DLD1 (cell line): Measurements from ENCODE around the gene SYCE1L.

Source experiments
- in situ Hi-C: cut with HindIII; loops from 2 replicates; pipeline ENCODE4 v1.10.0; 2017; ENCODE audit warnings: low sequenced_read_pairs

The SYCE1L gene

DNA sequence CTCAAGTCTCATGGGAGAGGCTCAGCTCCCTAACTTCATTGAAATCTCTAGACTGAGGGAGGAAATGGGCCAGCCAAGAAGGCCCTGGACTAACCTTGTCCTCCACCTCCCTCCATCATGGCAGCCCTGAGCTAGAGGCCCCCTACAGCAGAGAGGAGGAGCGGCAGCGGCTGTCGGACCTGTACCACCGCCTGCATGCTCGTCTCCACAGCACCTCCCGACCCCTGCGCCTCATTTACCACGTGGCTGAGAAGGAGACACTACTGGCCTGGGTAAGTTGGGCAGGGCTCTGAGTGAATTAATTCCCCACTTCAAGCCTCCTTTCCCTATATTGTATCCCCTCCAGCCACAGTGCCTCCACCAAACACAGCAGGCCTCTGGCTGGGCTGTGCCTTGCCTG is 3.8 kb upstream of the SYCE1L start:
- in situ Hi-C loops = no loop called here

DNA sequence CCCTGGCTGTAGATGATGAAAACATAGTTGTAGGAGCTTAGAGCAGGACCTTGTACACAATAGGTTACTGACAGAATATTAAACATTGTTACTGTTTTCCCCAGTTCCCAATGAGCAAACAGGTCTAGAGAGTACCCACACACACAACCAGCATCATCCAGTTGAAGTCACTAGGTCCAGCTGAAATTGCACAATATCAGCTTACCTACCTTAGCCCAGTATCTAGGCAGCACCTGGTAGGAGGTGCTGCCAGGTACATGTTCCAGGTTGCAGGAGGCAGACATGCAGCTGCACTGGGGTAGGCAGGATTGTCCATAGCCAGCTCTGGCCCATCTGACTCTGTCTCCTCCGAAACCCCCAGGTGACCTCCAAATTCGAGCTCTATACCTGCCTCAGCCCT is 1.5 kb upstream of the SYCE1L start:
- in situ Hi-C loops = no loop called here

DNA sequence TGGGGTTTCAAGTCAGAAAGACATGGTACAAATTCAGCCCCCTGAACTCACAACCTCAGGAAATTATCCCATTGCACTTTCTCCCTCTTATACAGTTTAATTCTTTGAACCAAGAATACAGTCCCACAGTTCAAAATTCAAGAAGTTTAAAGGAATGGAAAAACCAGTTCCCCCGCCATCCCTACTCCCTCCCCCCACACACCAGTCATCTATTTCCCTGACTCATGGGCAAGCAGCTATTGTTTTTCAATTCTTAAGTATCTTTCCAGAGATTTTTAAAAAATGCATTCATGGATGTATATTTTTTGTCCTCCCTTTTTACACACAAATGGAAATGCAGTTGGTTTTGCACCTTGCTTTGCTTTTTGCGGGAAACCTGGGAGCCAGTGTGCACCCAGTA is 7.3 kb downstream of the SYCE1L start:
- in situ Hi-C loops = no loop called here

DNA sequence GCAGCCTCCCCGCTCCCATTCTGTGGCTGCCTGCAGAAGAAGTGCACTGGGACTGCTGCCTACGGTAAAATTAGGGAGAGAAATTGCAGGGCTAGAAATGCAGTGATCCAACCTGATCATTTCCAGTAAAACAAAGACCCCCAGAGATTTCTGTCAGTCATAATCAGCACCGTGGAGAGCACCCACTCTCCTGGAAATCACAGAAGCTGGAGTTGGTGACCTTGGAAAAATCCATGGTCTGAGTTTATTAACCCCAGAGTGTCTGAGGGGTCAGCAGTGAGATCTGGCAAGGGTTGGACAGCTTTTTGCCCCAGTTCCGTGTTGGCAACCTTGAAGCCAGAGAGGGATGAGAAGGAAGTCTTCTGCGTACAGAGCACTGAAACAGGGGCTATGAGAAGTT is 7.8 kb downstream of the SYCE1L start:
- in situ Hi-C loops = no loop called here

GRCh38 chr16:77208382-77208781 is 9.2 kb downstream of the SYCE1L start:
- in situ Hi-C loops = no loop called here

DNA sequence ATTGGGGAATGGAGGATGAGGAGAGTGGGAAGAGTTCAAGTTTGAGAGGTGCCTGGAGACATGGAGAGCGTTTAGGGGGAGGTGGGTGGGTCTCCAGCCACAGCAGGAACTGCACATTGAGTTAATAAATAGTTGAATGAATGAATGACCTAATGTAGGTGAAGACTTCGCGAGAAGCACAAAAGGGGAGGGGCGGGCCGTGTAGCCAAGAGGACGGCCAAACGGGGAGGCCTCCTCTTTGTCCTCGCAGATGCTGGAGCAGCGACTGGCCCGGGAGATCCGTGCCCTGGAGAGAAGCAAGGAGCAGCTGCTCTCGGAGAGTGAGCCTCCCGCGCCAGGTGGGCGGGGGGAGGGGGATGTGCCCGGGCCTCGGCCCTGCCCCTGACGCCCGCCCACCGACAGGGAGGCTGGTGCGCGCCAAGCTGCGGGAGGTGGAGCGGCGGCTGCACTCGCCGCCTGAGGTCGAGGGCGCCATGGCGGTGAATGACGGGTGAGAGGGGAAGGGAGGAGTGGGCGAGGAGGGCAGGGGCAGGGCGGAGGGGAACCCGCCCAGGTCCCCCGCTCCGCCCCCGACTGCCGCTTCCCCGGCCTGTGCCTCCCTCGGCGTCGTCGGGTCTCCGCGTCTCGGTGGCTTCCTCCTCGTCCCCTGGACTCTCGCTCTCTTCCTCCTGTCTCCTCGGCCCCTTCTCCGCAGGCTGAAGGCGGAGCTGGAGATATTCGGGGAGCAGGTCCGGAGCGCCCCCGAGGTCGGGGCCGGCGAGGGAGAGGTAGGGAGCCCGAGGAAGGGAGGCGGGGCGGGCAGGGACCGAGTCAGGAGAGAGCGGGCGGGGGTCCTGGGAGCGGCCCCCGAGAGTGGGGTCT is 12.9 kb downstream of the SYCE1L start:
- in situ Hi-C loops = no loop called here

- in situ Hi-C loops = no loop called here
Observed at GRCh38 chr16:77212741-77213541, 13.7 kb downstream of the SYCE1L start.

DNA sequence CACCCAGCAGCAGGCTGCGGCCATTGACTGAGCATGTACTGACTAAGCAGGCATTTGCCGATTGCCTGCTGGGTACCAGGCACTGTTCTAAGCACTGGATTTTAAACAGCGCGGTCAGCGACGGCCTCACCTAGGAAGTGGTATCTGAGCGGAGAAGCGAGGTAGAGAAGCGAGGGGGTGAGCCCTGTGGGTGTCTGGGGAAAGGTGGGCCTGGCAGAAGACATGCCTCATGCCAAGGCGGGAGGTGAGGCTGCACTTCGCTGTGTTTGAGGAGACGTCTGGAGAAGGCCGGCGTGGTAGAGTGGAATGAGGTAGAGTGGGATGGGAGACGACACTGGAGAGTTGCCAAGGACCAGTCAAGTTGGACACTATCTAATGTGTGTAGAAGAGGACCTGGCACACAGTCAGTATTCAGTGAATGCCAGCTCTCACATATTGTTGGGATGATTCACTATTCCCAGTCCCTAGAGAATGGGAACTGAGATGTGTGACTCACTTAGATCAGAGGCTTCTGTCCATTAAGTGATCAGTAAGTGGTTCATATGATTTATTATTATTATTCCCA is 14.4 kb downstream of the SYCE1L start:
- in situ Hi-C loops = no loop called here

DNA sequence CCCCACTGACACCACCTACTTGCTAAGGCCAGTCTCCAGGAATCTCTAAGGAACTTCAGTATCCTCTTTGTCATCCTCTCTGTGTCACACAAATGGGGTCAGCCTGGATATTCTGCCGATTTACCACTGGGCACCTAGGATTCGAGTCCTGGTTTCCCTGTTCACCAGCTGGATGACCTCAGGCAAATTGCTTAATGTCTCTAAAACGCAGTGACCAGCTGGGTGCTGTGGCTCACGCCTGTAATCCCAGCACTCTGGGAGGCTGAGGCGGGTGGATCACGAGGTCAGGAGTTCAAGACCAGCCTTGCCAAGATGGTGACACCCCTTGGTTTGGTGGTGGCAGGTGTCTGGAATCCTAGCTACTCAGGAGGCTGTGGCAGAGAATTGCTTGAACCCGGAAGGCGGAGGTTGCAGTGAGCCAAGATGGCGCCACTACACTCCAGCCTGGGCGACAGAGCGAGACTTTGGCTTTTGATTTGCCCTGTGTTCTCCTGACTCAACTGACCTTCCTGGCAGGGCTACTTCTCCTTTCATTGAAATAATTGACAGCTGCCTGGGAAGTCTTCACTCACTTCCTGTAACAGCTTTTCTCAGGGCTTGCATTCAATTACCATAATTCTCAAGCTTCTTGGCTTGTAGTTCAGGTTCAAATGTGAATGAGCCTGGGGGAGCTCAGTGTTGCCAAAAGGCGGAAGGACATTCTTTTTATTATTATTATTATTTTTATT is 15.4 kb downstream of the SYCE1L start:
- in situ Hi-C loops = no loop called here

DNA sequence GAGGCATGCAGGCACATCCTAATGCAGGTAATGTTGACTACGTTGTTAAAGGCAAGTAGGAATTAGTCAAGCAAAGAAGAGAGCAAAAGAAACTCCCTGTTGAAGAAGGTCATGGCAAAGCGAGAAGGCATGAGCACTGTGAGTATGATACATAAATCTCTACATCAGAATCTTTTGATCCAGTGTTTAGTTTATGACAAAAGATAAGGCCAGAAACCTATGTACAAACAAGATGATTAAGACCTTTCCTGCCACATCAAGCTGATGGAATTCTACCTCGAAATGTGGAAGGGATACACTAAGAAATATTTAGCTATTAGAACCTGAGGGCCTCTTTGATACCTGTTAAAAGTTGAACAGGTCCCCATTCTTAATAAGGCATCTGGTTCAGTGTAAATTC is 20.2 kb downstream of the SYCE1L start:
- in situ Hi-C loops = no loop called here

DNA sequence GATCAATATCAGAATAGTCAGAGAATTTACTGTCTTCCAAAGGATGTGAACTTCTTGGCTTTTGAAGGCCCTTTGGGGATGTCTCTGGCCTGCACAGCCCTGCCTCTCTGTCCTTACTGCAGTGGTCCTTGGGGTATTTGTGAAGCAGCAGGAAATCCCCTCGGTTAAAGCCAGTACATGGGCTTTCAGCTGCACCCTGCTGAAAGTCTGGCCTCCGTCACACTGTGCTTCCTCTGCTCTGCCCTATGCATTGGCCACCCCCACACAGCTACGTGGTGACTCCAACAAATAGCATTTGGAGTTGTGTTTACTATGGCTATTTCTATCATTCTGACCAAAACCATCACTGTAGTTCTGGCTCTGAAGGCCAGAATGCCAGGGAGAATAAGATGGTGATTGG is 21.2 kb downstream of the SYCE1L start:
- in situ Hi-C loops = no loop called here

DNA sequence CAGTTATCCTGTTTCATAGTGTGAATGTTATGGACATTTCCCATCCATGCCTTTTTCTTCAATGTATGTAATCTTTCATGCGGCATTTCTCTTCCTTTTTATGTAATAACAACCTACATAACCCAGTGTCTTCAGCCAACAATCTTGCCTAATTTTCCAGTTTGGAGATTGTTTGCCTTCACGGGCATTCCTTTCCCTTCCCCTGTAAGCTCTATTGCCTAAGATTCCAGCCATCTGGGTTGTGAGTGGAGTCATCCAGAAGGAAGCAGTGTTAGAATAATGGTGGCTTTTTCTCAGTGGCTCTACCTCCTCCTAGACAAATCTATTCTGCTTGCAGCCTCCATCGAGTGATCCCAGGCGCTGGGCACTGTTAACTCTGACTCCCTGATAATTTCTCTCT is 22.3 kb downstream of the SYCE1L start:
- in situ Hi-C loops = no loop called here

- in situ Hi-C loops = no loop called here
Observed at GRCh38 chr16:77223184-77223583, 24.0 kb downstream of the SYCE1L start.

DNA sequence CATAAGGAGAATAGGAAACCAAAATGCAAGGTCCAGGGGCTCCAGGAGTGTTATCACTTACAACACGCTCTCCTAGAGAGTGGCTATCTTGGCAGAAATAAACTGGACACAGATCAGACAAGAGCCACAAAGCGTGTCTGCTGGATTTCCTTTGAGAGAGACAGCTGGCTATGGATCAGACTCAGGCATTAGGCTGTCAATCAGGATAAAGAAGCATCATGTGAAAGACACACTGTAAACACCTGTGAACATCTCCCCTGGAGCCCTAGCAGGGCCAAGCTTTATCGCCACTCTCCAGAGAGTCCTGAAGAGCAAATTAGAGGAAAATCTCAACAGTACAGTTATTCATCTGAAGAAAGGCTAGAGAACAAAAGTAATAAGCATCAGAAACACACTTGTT is 26.0 kb downstream of the SYCE1L start:
- in situ Hi-C loops = loop anchor here (25.0 kb wide), 1 partner anchor 312 kb away; no protein-coding TSS in a partner anchor

DNA sequence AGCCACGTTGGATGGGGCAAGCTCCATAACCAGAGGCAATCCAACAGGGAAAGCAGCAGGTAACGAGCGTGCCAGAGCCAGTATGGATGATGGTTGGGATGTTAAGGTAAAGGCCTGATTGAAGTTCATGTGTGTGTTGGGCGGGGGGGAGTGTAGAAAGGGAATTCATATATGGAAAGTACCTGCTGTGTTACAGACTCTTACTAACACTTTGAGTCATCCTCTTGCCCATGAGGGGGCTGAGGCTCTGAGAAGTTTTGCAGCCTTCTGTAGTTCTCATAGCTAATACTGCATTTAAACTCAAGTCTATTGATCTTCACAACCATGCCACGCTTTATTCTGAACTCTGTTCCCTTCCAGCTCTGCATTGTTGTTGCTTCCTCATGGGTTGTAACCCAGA is 28.5 kb downstream of the SYCE1L start:
- in situ Hi-C loops = loop anchor here (25.0 kb wide), 1 partner anchor 310 kb away; no protein-coding TSS in a partner anchor

- in situ Hi-C loops = loop anchor here (25.0 kb wide), 1 partner anchor 306 kb away; no protein-coding TSS in a partner anchor
Observed at GRCh38 chr16:77231047-77231446, 31.8 kb downstream of the SYCE1L start.

- in situ Hi-C loops = loop anchor here (25.0 kb wide), 1 partner anchor 303 kb away; no protein-coding TSS in a partner anchor
Observed at GRCh38 chr16:77233799-77234519, 34.8 kb downstream of the SYCE1L start.

- in situ Hi-C loops = loop anchor here (5.0 to 25.0 kb wide), 2 partner anchors 303 to 353 kb away; no protein-coding TSS in a partner anchor
Observed at GRCh38 chr16:77234611-77235010, 35.4 kb downstream of the SYCE1L start.

- in situ Hi-C loops = loop anchor here (5.0 to 25.0 kb wide), 2 partner anchors 301 to 351 kb away; no protein-coding TSS in a partner anchor
Observed at GRCh38 chr16:77236063-77236511, 36.9 kb downstream of the SYCE1L start.

DNA sequence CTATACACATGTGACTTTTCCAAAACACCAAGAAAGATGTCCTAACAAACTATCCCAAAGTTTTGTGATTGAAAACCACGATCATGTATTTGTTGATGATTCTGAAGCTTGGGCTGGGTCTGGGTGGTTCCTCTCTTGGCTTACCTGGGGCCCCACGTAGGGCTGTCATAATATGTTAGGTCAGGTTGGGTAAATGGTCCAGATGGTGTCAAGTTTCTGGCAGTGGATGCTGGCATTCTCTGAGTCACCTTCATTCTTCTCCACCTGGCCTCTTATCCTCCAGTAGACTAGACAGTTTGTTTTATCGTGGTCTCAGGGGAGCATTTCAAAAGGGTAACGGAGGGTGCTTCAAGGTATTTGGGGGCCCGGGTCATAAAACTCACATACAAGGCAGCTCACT is 39.4 kb downstream of the SYCE1L start:
- in situ Hi-C loops = loop anchor here (5.0 to 25.0 kb wide), 2 partner anchors 299 to 349 kb away; no protein-coding TSS in a partner anchor
